ENCODE data around the gene SLC6A18. TPM values are rescaled to one million over a fixed set of nuclear protein-coding genes. Genes with fewer than 3 reads are reported as not detected.

Gene SLC6A18
- total RNA-seq, 1 experiment from 2014 or later, result not detected

- DNase-seq (ENCODE audit: low read depth, low spot score), result no peak
- H3K27ac ChIP-seq (ENCODE audit: low read length), result no peak overlapping the region
- H3K36me3 ChIP-seq (ENCODE audit: control insufficient read depth, insufficient read depth, low read length), result no peaks in the 10 kb centered on the region
- no peak for ATAC-seq
- no TSS peak for BruUV-seq (replicated peaks)
- intact Hi-C loops (cut with micrococcal nuclease; ENCODE audit: unreplicated experiment), result no loop called here
- peaks cover 3% of the 10 kb centered on the region; the same call in 1 of the 2 replicates for H3K9me3 ChIP-seq (ENCODE audit: control insufficient read depth, insufficient read depth, low read depth, low read length)
- H3K27me3 ChIP-seq (ENCODE audit: control insufficient read depth, insufficient read depth, low read length), result no peaks in the 10 kb centered on the region
- no peak for TF ChIP-seq TCF7L2 (IDR thresholded peaks at IDR 0.05; ENCODE audit: low read depth, low read length)
- no peak for TF ChIP-seq CTCF (IDR thresholded peaks at IDR 0.05)
- TF ChIP-seq REST (IDR thresholded peaks at IDR 0.05; ENCODE audit: insufficient read depth in 1 of 2, low read depth in 2 of 2, low read length in 1 of 2), result no peak
- no peak for TF ChIP-seq SIN3A (IDR thresholded peaks at IDR 0.05; ENCODE audit: borderline replicate concordance, insufficient read depth, low read depth, low read length)
- no peak for TF ChIP-seq POLR2AphosphoS5 (IDR thresholded peaks at IDR 0.05; ENCODE audit: low read depth, low read length)
- POLR2A ChIA-PET, result no interaction called here
- H3K4me1 ChIP-seq (ENCODE audit: control insufficient read depth, insufficient read depth, low read length), result no peaks in the 10 kb centered on the region
- CTCF ChIA-PET, result no interaction called here
- in situ Hi-C loops (cut with HindIII; ENCODE audit: low pct_unique_long_range_greater_than_20kb, low sequenced_read_pairs), result no loop called here
- no peak overlapping the region for H3K4me3 ChIP-seq (ENCODE audit: low read depth in 2 of 2, low read length in 2 of 2)
Observed at GRCh38 chr5:1235838-1236237, 10.7 kb downstream of the SLC6A18 start.

- Histone ChIP-seq H3K9me3 (ENCODE audit: control insufficient read depth, insufficient read depth, low read depth, low read length) (peaks cover 3% of the 10 kb centered on the region; the same call in 1 of the 2 replicates), H3K4me1 (ENCODE audit: control insufficient read depth, insufficient read depth, low read length) (no peaks in the 10 kb centered on the region), H3K36me3 (ENCODE audit: control insufficient read depth, insufficient read depth, low read length) (no peaks in the 10 kb centered on the region), H3K4me3 (ENCODE audit: low read depth in 2 of 2, low read length in 2 of 2) (no peak overlapping the region), H3K27ac (ENCODE audit: low read length) (no peak overlapping the region), H3K27me3 (ENCODE audit: control insufficient read depth, insufficient read depth, low read length) (no peaks in the 10 kb centered on the region)
- ATAC-seq, result no peak
- ChIA-PET CTCF (no interaction called here), POLR2A (no interaction called here)
- no TSS peak for BruUV-seq (replicated peaks)
- intact Hi-C loops (cut with micrococcal nuclease; ENCODE audit: unreplicated experiment), result loop anchor here (10.0 kb wide), 1 partner anchor 75 kb away; no protein-coding TSS in a partner anchor
- in situ Hi-C loops (cut with HindIII; ENCODE audit: low pct_unique_long_range_greater_than_20kb, low sequenced_read_pairs), result no loop called here
- DNase-seq (ENCODE audit: low read depth, low spot score), result no peak
- no peak for TF ChIP-seq SIN3A (IDR thresholded peaks at IDR 0.05; ENCODE audit: borderline replicate concordance, insufficient read depth, low read depth, low read length)
- TF ChIP-seq CTCF (IDR thresholded peaks at IDR 0.05), result no peak
- TF ChIP-seq POLR2AphosphoS5 (IDR thresholded peaks at IDR 0.05; ENCODE audit: low read depth, low read length), result no peak
- TF ChIP-seq TCF7L2 (IDR thresholded peaks at IDR 0.05; ENCODE audit: low read depth, low read length), result no peak
- TF ChIP-seq REST (IDR thresholded peaks at IDR 0.05; ENCODE audit: insufficient read depth in 1 of 2, low read depth in 2 of 2, low read length in 1 of 2), result no peak
Observed at GRCh38 chr5:1239505-1240251, 14.5 kb downstream of the SLC6A18 start.

All from Panc1 (cell line).